Naive thymus-derived CD8-positive, alpha-beta T cell (primary cell): Measurements from ENCODE around the gene SPC25. TPM values are rescaled to one million over a fixed set of nuclear protein-coding genes. Genes with fewer than 3 reads are reported as not detected.

Experiments
- ATAC-seq, 2 donors: fragments of 150-1000 bp; cut with Tn5 transposase in 1 of 2; sonication (Bioruptor Pico), chemical (Tn5 transposase) in 1 of 2; 1 replicate in 1 of 2; 2 replicates in 1 of 2; pipeline ENCODE4 v1.10.0; 2021; ENCODE audit warnings: mild to moderate bottlenecking in 2 of 2, moderate library complexity in 2 of 2
- POLR2A ChIA-PET: fragments of 350-600 bp; sonication (Branson Sonifier 250); formaldehyde crosslinking; loops from one replicate; lab custom pipeline; 2021; ENCODE audit warnings: antibody characterized with exemption; lab: Charles Lee
- DNase-seq, 10 donors: peaks; one replicate each; pipeline versions ENCODE4 v3.0.0 to v3.0.0-alpha.2; 2020 to 2022
- H3K27ac Mint-ChIP-seq, 10 donors: one replicate each; pipeline ENCODE4 v1.8.0; 2020 to 2022; ENCODE audit warnings: mild to moderate bottlenecking in 10 of 10, mixed read lengths in 10 of 10, moderate library complexity in 4 of 10, inconsistent platforms in 1 of 10
- H3K27me3 Mint-ChIP-seq, 5 donors: one replicate each; pipeline ENCODE4 v1.8.0; 2021 to 2022; ENCODE audit warnings: mixed read lengths in 5 of 5
- H3K36me3 Mint-ChIP-seq, 3 donors: one replicate each; pipeline ENCODE4 v1.8.0; 2020 to 2022; ENCODE audit warnings: mixed read lengths in 3 of 3, mild to moderate bottlenecking in 2 of 3, inconsistent platforms in 1 of 3
- H3K4me1 Mint-ChIP-seq, 4 donors: one replicate each; pipeline ENCODE4 v1.8.0; 2021 to 2022; ENCODE audit warnings: mixed read lengths in 4 of 4
- H3K4me3 Mint-ChIP-seq, 10 donors: one replicate each; pipeline ENCODE4 v1.8.0; 2020 to 2022; ENCODE audit warnings: mild to moderate bottlenecking in 10 of 10, mixed read lengths in 10 of 10, moderate library complexity in 6 of 10, inconsistent platforms in 1 of 10
- H3K9me3 Mint-ChIP-seq, 9 donors: one replicate each; pipeline ENCODE4 v1.8.0; 2020 to 2022; ENCODE audit warnings: mixed read lengths in 9 of 9, mild to moderate bottlenecking in 3 of 9, inconsistent platforms in 1 of 9, moderate library complexity in 1 of 9
- polyA plus RNA-seq, 3 donors: library from polyadenylated mRNA; unstranded; fragments of 300-500 nt; fragmentation: Illumina TruSeq; gene quantifications; one replicate each; pipeline ENCODE4 v1.2.3, GENCODE V29; 2021
- total RNA-seq, 8 experiments: library from RNA in 2 of 8; stranded (reverse) in 2 of 8; gene quantifications; one replicate each; pipeline ENCODE4 v1.2.3 and lab custom pipeline; 2021 to 2026

The SPC25 gene
- total and polyA plus RNA-seq, 5 experiments from 2014 or later = 0.26 TPM; not detected in 4

DNA sequence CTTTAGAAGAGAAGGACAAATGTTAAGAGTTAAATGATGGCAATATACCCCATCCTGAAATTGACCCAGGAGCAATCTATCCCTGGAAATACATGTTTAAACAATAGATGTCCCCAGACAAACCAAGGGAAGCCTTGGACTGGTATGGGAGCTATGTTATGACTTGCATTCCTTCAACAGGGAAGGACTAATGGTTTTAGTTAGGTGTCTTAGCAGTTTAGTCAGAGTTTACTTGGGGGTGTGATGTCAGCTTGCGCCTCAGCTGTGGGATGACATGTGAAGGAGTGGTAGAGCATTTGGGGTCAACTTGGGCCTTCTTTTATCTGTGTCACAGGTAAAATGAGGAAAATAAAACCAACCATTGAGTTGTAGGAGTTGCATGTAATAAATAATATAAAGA is 36.8 kb downstream of the SPC25 start:
- Mint-ChIP-seq H3K27me3 (no peaks in the 10 kb centered on the region), H3K27ac (no peak overlapping the region), H3K36me3 (peaks cover 0 to 6% (median 0%) of the 10 kb centered on the region in 3 donors), H3K9me3 (no peaks in the 10 kb centered on the region), H3K4me1 (peaks cover 0 to 2% (median 1%) of the 10 kb centered on the region in 4 donors), H3K4me3 (no peak overlapping the region)
- ATAC-seq (no peak), DNase-seq (no peak)
- POLR2A ChIA-PET = no interaction called here

DNA sequence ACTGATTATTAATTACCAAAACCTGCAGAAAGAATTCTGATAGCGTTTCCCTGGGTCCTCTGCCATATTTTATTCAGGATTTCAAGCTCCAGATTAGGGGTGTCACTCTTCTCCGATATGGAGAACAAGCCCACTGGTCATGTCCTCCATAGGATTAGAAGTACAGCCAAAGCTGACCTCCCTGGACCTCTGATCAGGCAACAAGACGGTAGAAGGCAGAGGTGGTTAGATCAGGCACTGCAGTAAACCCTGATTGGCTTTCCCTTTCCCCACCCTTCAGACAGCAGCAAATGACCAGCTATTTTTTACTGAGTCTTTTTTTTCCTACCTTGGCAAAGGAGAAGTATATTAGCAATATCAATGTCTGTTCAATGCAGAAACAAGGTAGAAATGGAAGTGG is 37.7 kb downstream of the SPC25 start:
- POLR2A ChIA-PET = no interaction called here
- Mint-ChIP-seq H3K36me3 (peaks cover 0 to 6% (median 0%) of the 10 kb centered on the region in 3 donors), H3K9me3 (no peaks in the 10 kb centered on the region), H3K27ac (no peak overlapping the region), H3K4me3 (no peak overlapping the region), H3K4me1 (peaks cover 0 to 2% (median 1%) of the 10 kb centered on the region in 4 donors), H3K27me3 (no peaks in the 10 kb centered on the region)
- ATAC-seq (no peak), DNase-seq (no peak)

DNA sequence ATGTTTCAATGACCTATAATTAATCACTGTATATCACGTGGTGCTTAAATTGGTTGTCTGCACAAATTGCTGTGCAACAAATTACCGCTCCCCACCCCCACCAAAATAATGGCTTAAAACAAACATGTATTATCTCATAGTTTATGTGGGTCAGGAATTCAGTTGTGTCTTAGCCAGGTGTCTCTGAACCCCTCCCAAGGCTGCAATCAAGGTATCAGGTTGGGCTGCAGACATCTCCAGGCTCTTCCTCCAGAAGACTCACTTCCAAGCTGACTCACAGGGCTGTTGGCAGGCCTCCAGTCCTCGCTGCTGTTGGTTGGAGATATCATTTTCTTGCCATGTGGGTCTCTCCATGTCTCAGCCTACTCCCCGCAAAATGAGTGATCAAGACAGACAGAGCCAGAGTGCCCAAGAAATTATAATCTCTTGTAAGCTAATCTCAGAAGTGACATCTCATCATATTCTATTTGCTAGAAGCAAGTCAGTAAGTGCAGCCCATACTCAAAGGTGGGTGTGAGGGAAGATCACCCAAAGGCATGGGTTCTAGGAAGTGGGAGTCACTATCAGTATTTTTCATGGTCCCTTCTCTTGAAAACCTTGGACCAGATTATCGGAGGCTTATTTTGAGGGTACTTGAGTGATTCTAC is 38.4 kb downstream of the SPC25 start:
- POLR2A ChIA-PET = no interaction called here
- H3K4me1 Mint-ChIP-seq = peaks cover 0 to 2% (median 1%) of the 10 kb centered on the region in 4 donors
- DNase-seq = no peak

DNA sequence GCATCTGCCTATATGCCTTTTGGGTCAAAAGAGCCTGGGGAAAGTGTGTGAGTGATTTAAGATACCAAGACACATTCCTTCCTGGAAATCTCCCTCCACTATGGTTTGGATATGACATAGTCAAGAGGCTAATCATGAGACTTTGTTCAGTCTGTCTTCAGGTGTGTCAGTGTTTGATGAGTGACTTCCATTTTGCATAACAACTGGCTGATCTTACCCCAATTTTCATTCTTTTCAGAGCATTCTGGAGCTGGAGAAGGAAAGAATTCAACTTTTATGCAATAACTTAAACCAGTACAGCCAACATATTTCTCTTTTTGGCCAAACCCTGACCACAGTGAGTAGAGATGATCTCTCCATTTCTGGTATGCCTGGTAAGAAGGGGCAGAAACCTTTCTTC is 39.4 kb downstream of the SPC25 start:
- H3K4me1 Mint-ChIP-seq = peaks cover 0 to 2% (median 1%) of the 10 kb centered on the region in 4 donors
- POLR2A ChIA-PET = no interaction called here
- no peak for ATAC-seq
- no peak for DNase-seq
- H3K9me3 Mint-ChIP-seq = no peaks in the 10 kb centered on the region
- peaks cover 0 to 6% (median 0%) of the 10 kb centered on the region in 3 donors for H3K36me3 Mint-ChIP-seq
- H3K27ac Mint-ChIP-seq = no peak overlapping the region
- H3K27me3 Mint-ChIP-seq = peaks cover 0 to 2% (median 0%) of the 10 kb centered on the region in 5 donors
- H3K4me3 Mint-ChIP-seq = no peak overlapping the region

More for the DNA sequence above, 38.4 kb downstream of the SPC25 start:
- Mint-ChIP-seq H3K27me3 (no peaks in the 10 kb centered on the region), H3K4me3 (no peak overlapping the region), H3K9me3 (no peaks in the 10 kb centered on the region), H3K27ac (no peak overlapping the region), H3K36me3 (peaks cover 0 to 6% (median 0%) of the 10 kb centered on the region in 3 donors)
- no peak for ATAC-seq

DNA sequence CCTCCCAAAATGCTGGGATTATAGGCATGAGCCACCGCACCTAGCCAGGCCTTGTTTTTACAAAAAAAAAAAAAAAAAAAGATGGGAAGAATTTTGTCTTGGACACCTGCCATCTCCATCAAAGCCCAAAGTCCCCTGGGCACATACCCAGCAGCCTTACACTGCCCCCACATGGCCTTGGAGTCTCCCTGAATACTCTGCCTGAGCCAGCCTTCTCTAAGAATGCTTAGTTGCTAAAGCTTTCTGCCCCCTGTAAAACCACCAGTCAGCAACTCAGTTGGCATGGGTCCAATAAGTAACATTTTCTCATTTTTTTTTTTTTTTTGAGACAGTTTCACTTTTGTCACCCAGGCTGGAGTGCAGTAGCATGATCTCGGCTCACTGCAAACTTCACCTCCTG is 40.6 kb downstream of the SPC25 start:
- peak in 3 of 10 donors; percentile 4 to 19 (median 6) for DNase-seq
- POLR2A ChIA-PET = interaction anchor here (0.9 kb wide), 1 partner anchor 503 kb away, joined by 4 read pairs; no protein-coding TSS in a partner anchor
- Mint-ChIP-seq H3K4me1 (peaks cover 0 to 2% (median 1%) of the 10 kb centered on the region in 4 donors), H3K36me3 (peaks cover 0 to 5% (median 0%) of the 10 kb centered on the region in 3 donors), H3K27me3 (peaks cover 0 to 4% (median 0%) of the 10 kb centered on the region in 5 donors), H3K4me3 (peak overlapping the region in 1 of 10 donors; percentile 2), H3K27ac (peak overlapping the region in 1 of 10 donors; percentile 12), H3K9me3 (no peaks in the 10 kb centered on the region)
- ATAC-seq = peak; percentile 33 to 35

DNA sequence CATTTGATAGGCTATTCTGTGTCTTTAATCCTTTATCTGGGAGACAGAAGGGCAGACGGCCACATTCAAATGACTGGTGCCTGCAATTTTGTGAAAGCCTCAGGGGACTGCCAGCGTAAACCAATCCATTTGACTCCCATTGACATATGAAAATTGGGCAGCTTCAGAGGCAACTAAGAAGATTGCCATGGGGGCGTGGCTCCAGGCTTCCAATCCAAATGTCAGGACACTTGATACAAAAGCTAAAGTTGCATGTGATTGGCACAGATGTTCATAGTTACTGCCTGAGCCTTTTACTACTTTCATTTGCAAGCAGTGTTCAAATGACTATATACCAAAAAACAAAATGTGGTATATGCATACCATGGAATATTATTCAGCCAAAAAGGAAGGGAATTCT is 42.0 kb downstream of the SPC25 start:
- Mint-ChIP-seq H3K4me3 (no peak overlapping the region), H3K4me1 (peaks cover 0 to 2% (median 1%) of the 10 kb centered on the region in 4 donors), H3K36me3 (no peaks in the 10 kb centered on the region), H3K27ac (no peak overlapping the region), H3K27me3 (peaks cover 0 to 4% (median 0%) of the 10 kb centered on the region in 5 donors), H3K9me3 (no peaks in the 10 kb centered on the region)
- DNase-seq = no peak
- ATAC-seq = no peak
- POLR2A ChIA-PET = no interaction called here

DNA sequence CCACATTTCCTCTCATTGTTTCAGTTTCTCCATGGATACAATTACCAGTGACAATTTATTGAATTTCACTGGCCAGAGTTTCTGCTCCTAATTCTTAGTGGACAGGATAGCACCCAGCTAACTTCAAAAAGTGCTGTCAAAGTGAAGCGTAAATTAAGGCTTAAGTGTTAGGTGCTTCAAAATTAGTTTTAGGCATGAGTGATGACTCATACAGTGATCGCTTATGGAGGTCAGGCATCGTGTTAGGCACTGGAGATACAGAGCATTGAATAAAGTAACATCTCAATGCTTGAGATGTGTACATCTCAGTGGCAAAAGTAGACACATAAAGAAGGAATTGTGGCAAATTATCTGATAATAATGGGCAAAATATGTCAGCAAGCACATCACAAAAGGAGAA is 47.0 kb downstream of the SPC25 start:
- DNase-seq (no peak), ATAC-seq (no peak)
- no peaks in the 10 kb centered on the region for H3K4me1 Mint-ChIP-seq
- peaks cover 0 to 4% (median 0%) of the 10 kb centered on the region in 5 donors for H3K27me3 Mint-ChIP-seq
- no peaks in the 10 kb centered on the region for H3K9me3 Mint-ChIP-seq
- H3K36me3 Mint-ChIP-seq = no peaks in the 10 kb centered on the region
- no peak overlapping the region for H3K4me3 Mint-ChIP-seq
- no peak overlapping the region for H3K27ac Mint-ChIP-seq
- POLR2A ChIA-PET = no interaction called here

DNA sequence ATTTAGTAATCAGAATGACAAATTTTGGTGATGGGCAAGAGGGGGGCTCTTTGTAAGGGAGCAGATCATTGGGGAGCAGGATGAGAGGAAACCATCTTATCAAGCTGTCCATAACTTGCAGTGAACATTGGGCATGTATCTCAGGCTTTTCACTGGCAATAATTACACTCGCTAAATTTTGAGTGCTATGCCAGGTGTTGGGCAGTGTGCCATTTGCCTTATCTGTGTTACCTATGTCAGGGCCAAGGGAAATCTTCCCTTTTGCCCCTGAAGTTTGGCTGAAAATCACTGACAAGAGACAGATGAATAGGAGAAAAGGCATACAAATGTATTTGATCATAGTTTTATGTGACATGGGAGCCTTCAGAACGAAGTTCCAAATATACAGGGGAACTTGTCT is 48.8 kb downstream of the SPC25 start:
- no peaks in the 10 kb centered on the region for H3K36me3 Mint-ChIP-seq
- H3K9me3 Mint-ChIP-seq = no peaks in the 10 kb centered on the region
- H3K4me3 Mint-ChIP-seq = no peak overlapping the region
- H3K27me3 Mint-ChIP-seq = peaks cover 0 to 4% (median 0%) of the 10 kb centered on the region in 5 donors
- DNase-seq (no peak), ATAC-seq (no peak)
- H3K27ac Mint-ChIP-seq = no peak overlapping the region
- no peaks in the 10 kb centered on the region for H3K4me1 Mint-ChIP-seq
- POLR2A ChIA-PET = no interaction called here

DNA sequence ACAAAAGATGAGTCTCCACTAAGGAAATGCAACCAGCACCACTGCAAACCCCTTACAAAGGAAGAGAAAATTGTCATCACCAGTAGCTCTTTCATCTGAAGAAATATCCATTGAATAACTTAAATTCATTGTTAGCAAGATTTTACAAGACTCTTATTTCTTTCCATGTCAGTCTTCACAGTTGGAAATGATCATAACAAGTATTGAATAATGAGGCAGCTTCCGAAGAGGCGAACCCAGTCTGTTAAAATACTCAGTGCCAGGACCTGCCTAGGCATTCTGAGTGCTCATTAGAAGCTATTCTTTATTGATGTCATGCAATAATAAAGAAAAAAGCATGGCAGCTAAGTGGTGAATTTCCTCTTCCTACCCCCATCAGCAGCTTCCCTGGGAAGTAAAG is 54.3 kb downstream of the SPC25 start:
- Mint-ChIP-seq H3K36me3 (peaks cover 0 to 2% (median 0%) of the 10 kb centered on the region in 3 donors), H3K9me3 (peaks cover 0 to 3% (median 0%) of the 10 kb centered on the region in 9 donors), H3K4me1 (no peaks in the 10 kb centered on the region), H3K27ac (no peak overlapping the region), H3K4me3 (no peak overlapping the region), H3K27me3 (no peaks in the 10 kb centered on the region)
- no peak for DNase-seq
- POLR2A ChIA-PET = no interaction called here
- no peak for ATAC-seq

DNA sequence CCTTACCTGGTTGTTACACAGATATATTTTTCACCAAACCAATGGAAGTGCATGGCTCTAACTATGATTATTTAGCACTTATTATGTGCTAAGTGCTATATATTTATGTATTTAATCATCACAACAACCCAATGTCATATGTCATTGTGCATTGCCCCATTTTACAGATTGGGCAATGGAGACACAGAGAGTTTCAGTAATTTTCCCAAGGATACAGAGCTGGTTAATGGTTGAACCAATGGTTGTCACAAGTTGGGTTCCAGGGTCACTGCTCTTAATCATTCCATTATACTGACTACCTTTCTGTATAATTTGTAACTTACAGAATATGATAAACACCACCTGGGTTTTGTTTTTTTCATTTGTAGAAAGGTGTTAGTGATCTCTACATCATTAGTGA is 58.6 kb downstream of the SPC25 start:
- Mint-ChIP-seq H3K27me3 (no peaks in the 10 kb centered on the region), H3K4me3 (no peak overlapping the region), H3K4me1 (no peaks in the 10 kb centered on the region), H3K27ac (no peak overlapping the region), H3K9me3 (peaks cover 0 to 9% (median 2%) of the 10 kb centered on the region in 9 donors), H3K36me3 (peaks cover 0 to 7% (median 5%) of the 10 kb centered on the region in 3 donors)
- no peak for DNase-seq
- ATAC-seq = no peak
- POLR2A ChIA-PET = no interaction called here

DNA sequence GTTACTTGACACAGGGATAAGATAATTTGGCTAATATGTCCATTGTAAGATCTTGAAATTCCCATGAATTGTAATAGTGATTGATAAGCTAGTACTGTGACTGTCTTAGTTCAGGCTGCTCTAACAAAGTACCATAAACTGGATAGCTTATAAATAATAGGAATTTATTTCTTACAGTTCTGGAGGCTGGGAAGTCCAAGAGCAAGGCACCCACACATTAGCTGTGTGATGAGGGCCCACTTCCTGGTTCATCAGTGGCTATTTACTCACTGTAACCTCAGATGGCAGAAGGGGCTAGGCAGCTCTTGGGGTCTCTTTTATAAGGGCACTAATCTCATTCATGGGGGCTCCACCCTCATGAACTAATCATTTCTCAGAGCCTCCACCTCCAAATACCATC is 59.3 kb downstream of the SPC25 start:
- DNase-seq = no peak
- H3K9me3 Mint-ChIP-seq = peaks cover 0 to 9% (median 2%) of the 10 kb centered on the region in 9 donors
- no peaks in the 10 kb centered on the region for H3K27me3 Mint-ChIP-seq
- no peak overlapping the region for H3K4me3 Mint-ChIP-seq
- peaks cover 0 to 7% (median 5%) of the 10 kb centered on the region in 3 donors for H3K36me3 Mint-ChIP-seq
- no peaks in the 10 kb centered on the region for H3K4me1 Mint-ChIP-seq
- no peak overlapping the region for H3K27ac Mint-ChIP-seq
- no peak for ATAC-seq
- POLR2A ChIA-PET = no interaction called here

DNA sequence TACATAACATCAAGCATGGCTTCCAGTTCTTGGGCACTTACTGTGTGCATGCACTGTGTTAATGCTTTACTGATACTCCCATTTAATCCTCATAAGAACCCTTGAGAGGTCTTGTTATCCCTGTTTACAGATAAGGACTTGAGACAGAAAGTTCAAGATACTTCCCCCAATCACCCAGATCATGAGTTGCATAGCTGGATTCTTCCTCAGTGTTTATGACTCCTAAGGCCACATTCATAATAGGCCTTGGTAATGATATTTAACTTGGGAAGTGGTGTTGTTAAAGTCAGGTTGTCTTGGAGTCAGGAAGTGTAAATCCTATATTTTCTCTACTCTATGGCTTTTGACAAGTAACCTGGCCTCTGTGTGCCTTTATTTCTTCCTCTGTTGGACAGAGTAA is 65.1 kb downstream of the SPC25 start:
- Mint-ChIP-seq H3K4me3 (no peak overlapping the region), H3K36me3 (no peaks in the 10 kb centered on the region), H3K4me1 (no peaks in the 10 kb centered on the region), H3K9me3 (peaks cover 0 to 1% (median 0%) of the 10 kb centered on the region in 9 donors), H3K27me3 (no peaks in the 10 kb centered on the region), H3K27ac (no peak overlapping the region)
- no peak for DNase-seq
- no peak for ATAC-seq
- POLR2A ChIA-PET = no interaction called here

DNA sequence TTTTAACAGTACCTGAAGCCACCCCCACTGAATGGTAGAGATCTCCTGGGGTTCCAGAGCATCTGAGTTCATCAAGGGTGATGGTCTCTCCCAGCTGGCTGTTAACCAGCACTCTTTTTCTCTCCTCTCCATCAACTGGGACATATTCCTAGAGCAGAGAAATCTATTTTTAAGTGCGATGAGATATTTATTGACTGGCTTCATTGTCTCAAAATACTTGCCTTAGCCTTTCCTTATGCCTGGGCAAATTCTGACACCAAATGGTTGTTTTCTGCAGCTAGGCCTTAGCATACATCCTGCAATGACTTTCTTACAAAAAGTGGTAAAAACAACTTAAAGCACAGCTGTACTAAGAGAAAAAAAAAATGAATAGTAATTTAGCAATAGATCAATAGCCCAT is 68.2 kb downstream of the SPC25 start:
- H3K9me3 Mint-ChIP-seq = no peaks in the 10 kb centered on the region
- DNase-seq = no peak
- H3K27me3 Mint-ChIP-seq = no peaks in the 10 kb centered on the region
- no peak for ATAC-seq
- no peaks in the 10 kb centered on the region for H3K4me1 Mint-ChIP-seq
- H3K27ac Mint-ChIP-seq = no peak overlapping the region
- H3K4me3 Mint-ChIP-seq = no peak overlapping the region
- no peaks in the 10 kb centered on the region for H3K36me3 Mint-ChIP-seq
- POLR2A ChIA-PET = no interaction called here

DNA sequence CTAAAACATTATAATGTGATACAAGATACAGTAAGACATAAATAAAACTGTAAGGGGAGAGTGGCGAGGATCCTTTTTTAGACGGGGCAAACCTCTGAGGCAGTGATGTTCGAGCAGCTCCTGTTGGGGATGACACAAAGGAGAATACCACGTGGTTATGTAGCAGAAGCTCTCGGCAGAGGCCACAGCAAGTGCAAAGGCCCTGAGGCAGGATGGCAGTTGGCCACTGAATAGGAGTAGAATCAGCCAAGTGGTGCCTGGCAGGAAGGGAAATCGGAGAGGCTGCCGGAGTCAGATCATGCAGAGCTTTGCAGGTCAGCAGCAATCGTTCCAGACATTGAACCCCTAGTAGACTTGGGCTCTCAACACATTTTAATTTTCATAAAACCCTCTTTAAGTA is 68.7 kb downstream of the SPC25 start:
- Mint-ChIP-seq H3K4me3 (no peak overlapping the region), H3K4me1 (no peaks in the 10 kb centered on the region), H3K36me3 (no peaks in the 10 kb centered on the region), H3K27ac (peak overlapping the region in 1 of 10 donors; percentile 13), H3K27me3 (no peaks in the 10 kb centered on the region), H3K9me3 (no peaks in the 10 kb centered on the region)
- ATAC-seq (no peak), DNase-seq (no peak)
- POLR2A ChIA-PET = no interaction called here
